NCI-H187 treated with DMSO at 0.1 percent for 48 hours (cell line): Measurements from ENCODE around the gene ARRB2.

Experiments used
- DNase-seq: peaks from one replicate; lab custom pipeline; 2025; lab: John Stamatoyannopoulos, UW

The ARRB2 gene

DNA sequence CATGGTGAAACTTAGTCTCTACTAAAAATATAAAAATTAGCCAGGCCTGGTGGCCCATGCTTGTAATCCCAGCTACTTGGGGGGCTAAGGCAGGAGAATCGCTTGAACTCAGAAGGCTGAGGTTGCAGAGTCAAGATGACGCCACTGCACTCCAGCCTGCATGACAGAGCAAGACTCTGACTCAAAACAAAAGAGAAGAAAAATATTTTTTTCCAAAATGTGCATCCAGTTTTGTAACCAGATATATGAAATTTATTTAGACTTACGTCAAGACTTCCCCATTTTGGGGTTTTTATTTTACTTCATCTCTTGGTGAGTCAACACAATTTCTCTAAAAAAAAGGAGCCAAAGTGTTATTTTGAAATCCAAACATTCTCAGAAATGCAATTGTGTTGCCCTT is 55.8 kb downstream of the ARRB2 start:
- no peak for DNase-seq

DNA sequence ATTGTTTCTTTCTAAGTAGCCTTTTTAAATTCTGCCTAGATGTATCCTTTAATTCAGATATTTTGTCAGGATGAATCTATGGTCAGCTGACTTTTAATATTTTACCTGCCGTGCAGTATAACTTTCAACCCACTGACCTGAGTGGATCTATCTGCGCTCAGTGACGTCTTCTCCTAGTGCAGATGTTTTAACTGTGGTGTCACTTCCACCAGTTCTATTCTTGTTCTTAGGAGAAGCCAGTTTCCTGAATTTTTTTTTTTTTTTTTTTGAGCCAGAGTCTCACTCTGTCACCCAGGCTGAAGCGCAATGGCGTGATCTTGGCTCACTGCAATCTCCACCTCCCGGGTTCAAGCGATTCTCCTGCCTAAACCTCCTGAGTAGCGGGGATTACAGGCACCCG is 56.3 kb downstream of the ARRB2 start:
- no peak for DNase-seq

GRCh38 chr17:4768298-4768697 is 57.9 kb downstream of the ARRB2 start:
- DNase-seq = no peak

- no peak for DNase-seq
Observed at GRCh38 chr17:4769628-4770027, 59.2 kb downstream of the ARRB2 start.
